Liver (tissue), 3 donors: ENCODE measurements around the gene FKBP6.

ENCODE experiments used
- ATF3 ChIP-seq: IDR thresholded peaks from 2 replicates; pipeline ENCODE4 v1.6.1; 2016; ENCODE audit warnings: antibody characterized with exemption
- CTCF ChIP-seq: fragments of 150-350 bp; IDR thresholded peaks from 2 replicates; pipeline ENCODE4 v1.5.1; 2017; ENCODE audit warnings: improper control_type of control experiment, low read depth, low read length; ENCODE audit not compliant: missing input control
- FOXA1 ChIP-seq: IDR thresholded peaks from 2 replicates; pipeline ENCODE4 v1.6.1; 2016; ENCODE audit warnings: antibody characterized with exemption
- FOXA2 ChIP-seq: IDR thresholded peaks from 2 replicates; pipeline ENCODE4 v1.6.1; 2016; ENCODE audit warnings: antibody characterized with exemption
- GABPA ChIP-seq, 2 donors: IDR thresholded peaks in 1 of 2; conservative IDR thresholded peaks in 1 of 2; 2 replicates each; pipeline ENCODE4 v1.6.1; 2016; ENCODE audit warnings: antibody characterized with exemption in 2 of 2, mild to moderate bottlenecking in 1 of 2, moderate library complexity in 1 of 2
- JUND ChIP-seq, 2 donors: IDR thresholded peaks; 2 replicates each; pipeline ENCODE4 v1.6.1; 2016; ENCODE audit warnings: antibody characterized with exemption in 2 of 2
- MAX ChIP-seq: IDR thresholded peaks from 2 replicates; pipeline ENCODE4 v1.6.1; 2016; ENCODE audit warnings: antibody characterized with exemption
- RAD21 ChIP-seq, 2 donors: IDR thresholded peaks; 2 replicates each; pipeline ENCODE4 v1.6.1; 2016; ENCODE audit warnings: antibody characterized with exemption in 2 of 2, mild to moderate bottlenecking in 2 of 2
- TAF1 ChIP-seq: conservative IDR thresholded peaks from 2 replicates; pipeline ENCODE4 v1.6.1; 2016; ENCODE audit warnings: antibody characterized with exemption, mild to moderate bottlenecking
- ZBTB33 ChIP-seq: IDR thresholded peaks from 2 replicates; pipeline ENCODE4 v1.6.1; 2016; ENCODE audit warnings: antibody characterized with exemption
- donor health status: healthy.
- donor health status: healthy.

- TF ChIP-seq TAF1 (no peak), CTCF (no peak), JUND (IDR thresholded peaks at IDR 0.05) (no peak), FOXA1 (no peak), ZBTB33 (no peak), RAD21 (IDR thresholded peaks at IDR 0.05) (no peak), FOXA2 (no peak), MAX (no peak), GABPA (IDR thresholded peaks at IDR 0.05 in 1 of 2, conservative IDR thresholded peaks at IDR 0.05 in 1 of 2) (no peak), ATF3 (no peak)
Observed at GRCh38 chr7:73382934-73383503, 55.1 kb downstream of the FKBP6 start.
